Activated B cell treated with CpG ODN at 0.5 μM for 24 hours (primary cell): Measurements from ENCODE around the gene KIAA1328. TPM values are rescaled to one million over a fixed set of nuclear protein-coding genes. Genes with fewer than 3 reads are reported as not detected.

Experiments
- ATAC-seq: fragments of 200-7000 bp; cut with Tn5 transposase; one replicate; pipeline ENCODE4 v1.10.0; 2021; ENCODE audit warnings: low read depth, mild to moderate bottlenecking, moderate library complexity
- CTCF ChIA-PET: fragments of 350-600 bp; sonication (Branson Sonifier 250); formaldehyde crosslinking; loops from one replicate; lab custom pipeline; 2021; ENCODE audit warnings: antibody characterized with exemption; lab: Charles Lee
- POLR2A ChIA-PET: fragments of 350-600 bp; sonication (Branson Sonifier 250); formaldehyde crosslinking; loops from one replicate; lab custom pipeline; 2021; ENCODE audit warnings: antibody characterized with exemption; lab: Charles Lee
- DNase-seq: peaks from one replicate; pipeline ENCODE4 v3.0.0; 2022
- H3K27ac Mint-ChIP-seq: one replicate; pipeline ENCODE4 v1.8.0; 2020; ENCODE audit warnings: mixed read lengths
- H3K27me3 Mint-ChIP-seq: one replicate; pipeline ENCODE4 v1.8.0; 2021; ENCODE audit warnings: mixed read lengths
- H3K36me3 Mint-ChIP-seq: one replicate; pipeline ENCODE4 v1.8.0; 2021; ENCODE audit warnings: low read depth, mixed read lengths
- H3K4me1 Mint-ChIP-seq: one replicate; pipeline ENCODE4 v1.8.0; 2021; ENCODE audit warnings: mixed read lengths
- H3K4me3 Mint-ChIP-seq: one replicate; pipeline ENCODE4 v1.8.0; 2020; ENCODE audit warnings: mild to moderate bottlenecking, mixed read lengths
- H3K9me3 Mint-ChIP-seq: one replicate; pipeline ENCODE4 v1.8.0; 2020; ENCODE audit warnings: mixed read lengths
- intact Hi-C: fragments of 100-400 bp; cut with micrococcal nuclease; formaldehyde crosslinking; loops from one replicate; pipeline ENCODE4 v1.15.1; 2024
- total RNA-seq: library from RNA; stranded (reverse); gene quantifications from 2 replicates; pipeline ENCODE4 v1.2.3, GENCODE V29; 2022
- TF ChIP-seq, protein P1 (sequence below): fragments of 200-600 bp; IDR thresholded peaks from one replicate; pipeline ENCODE4 v1.8.0; 2022; ENCODE audit warnings: antibody characterized with exemption, mild to moderate bottlenecking

KIAA1328 gene
- total RNA-seq, 1 donor from 2014 or later: 12.9 TPM

DNA sequence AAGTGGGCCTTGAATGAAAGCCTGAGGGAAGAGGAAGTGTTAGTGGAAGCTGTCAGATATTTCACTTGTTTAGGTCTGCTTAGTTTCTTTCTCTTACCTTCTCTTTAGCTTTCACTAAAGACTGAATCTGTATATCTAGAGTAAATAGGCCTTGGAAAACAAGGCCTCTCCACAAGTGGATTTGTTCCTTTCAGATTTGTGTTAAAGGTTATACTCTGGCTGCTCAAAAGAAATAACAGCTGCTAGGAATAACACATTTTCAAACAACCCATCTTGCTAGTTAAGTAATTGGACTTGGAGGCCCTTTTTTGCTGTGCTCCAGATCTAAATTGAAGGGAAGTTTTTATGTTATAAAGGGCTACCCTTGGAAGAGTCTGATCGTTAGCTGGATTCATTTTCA, 236.3 kb downstream of the KIAA1328 start:
- ATAC-seq (no peak), DNase-seq (no peak)
- TF ChIP-seq, protein P1, sequence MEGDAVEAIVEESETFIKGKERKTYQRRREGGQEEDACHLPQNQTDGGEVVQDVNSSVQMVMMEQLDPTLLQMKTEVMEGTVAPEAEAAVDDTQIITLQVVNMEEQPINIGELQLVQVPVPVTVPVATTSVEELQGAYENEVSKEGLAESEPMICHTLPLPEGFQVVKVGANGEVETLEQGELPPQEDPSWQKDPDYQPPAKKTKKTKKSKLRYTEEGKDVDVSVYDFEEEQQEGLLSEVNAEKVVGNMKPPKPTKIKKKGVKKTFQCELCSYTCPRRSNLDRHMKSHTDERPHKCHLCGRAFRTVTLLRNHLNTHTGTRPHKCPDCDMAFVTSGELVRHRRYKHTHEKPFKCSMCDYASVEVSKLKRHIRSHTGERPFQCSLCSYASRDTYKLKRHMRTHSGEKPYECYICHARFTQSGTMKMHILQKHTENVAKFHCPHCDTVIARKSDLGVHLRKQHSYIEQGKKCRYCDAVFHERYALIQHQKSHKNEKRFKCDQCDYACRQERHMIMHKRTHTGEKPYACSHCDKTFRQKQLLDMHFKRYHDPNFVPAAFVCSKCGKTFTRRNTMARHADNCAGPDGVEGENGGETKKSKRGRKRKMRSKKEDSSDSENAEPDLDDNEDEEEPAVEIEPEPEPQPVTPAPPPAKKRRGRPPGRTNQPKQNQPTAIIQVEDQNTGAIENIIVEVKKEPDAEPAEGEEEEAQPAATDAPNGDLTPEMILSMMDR: no peak
- Mint-ChIP-seq H3K27ac (no peak overlapping the region), H3K36me3 (peaks cover 29% of the 10 kb centered on the region), H3K27me3 (no peaks in the 10 kb centered on the region), H3K9me3 (peaks cover 2% of the 10 kb centered on the region), H3K4me1 (no peaks in the 10 kb centered on the region), H3K4me3 (no peak overlapping the region)
- CTCF ChIA-PET: no interaction called here
- POLR2A ChIA-PET: no interaction called here
- intact Hi-C loops: no loop called here

DNA sequence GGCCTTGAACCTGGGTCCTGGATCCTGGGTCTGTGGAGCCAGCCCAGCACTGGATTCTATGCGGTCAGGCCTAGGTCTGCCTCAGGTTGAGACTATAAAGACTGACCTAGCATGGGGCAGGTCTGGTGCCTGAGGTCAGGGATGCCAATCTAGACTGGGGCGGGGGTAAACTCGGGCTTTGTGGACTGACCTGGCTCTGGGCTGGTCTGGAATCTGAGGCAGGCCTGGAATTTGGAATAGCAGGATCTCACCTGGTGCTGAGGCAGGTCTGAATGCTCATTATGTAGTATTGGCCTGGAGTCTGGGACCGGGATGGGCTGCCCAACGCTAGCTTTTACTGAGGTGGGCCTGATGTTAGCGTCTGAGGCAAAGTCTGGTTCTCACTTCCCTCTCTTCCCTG, 256.0 kb downstream of the KIAA1328 start:
- peaks cover 9% of the 10 kb centered on the region for H3K36me3 Mint-ChIP-seq
- POLR2A ChIA-PET: no interaction called here
- H3K27me3 Mint-ChIP-seq: no peaks in the 10 kb centered on the region
- H3K27ac Mint-ChIP-seq: no peak overlapping the region
- H3K9me3 Mint-ChIP-seq: peaks cover 11% of the 10 kb centered on the region
- TF ChIP-seq, protein P1: no peak
- H3K4me1 Mint-ChIP-seq: no peaks in the 10 kb centered on the region
- no peak for DNase-seq
- CTCF ChIA-PET: no interaction called here
- ATAC-seq: no peak
- intact Hi-C loops: no loop called here
- H3K4me3 Mint-ChIP-seq: no peak overlapping the region

DNA sequence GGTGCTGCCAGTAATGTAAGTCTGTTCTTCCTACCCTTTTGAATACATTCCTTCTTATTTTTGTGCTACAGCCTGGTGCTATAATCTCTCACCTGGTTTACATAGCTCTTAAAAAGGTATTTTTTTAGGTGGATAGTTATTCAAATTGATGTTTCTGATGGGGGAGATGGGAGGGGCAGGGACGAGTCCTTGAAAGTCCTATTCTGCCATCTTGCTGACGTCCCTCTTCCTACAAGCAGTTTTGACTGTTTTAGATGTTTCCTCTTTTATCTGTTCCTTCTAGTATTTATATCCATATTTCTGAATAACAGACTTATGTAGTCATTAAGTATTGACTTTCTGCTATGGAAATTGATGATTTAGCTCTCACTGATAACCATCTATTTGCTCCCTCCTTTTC, 256.4 kb downstream of the KIAA1328 start:
- Mint-ChIP-seq H3K27ac (no peak overlapping the region), H3K9me3 (peaks cover 11% of the 10 kb centered on the region), H3K36me3 (peaks cover 9% of the 10 kb centered on the region), H3K27me3 (no peaks in the 10 kb centered on the region), H3K4me3 (no peak overlapping the region), H3K4me1 (no peaks in the 10 kb centered on the region)
- no peak for DNase-seq
- TF ChIP-seq, protein P1: no peak
- POLR2A ChIA-PET: no interaction called here
- no peak for ATAC-seq
- CTCF ChIA-PET: no interaction called here
- intact Hi-C loops: no loop called here

DNA sequence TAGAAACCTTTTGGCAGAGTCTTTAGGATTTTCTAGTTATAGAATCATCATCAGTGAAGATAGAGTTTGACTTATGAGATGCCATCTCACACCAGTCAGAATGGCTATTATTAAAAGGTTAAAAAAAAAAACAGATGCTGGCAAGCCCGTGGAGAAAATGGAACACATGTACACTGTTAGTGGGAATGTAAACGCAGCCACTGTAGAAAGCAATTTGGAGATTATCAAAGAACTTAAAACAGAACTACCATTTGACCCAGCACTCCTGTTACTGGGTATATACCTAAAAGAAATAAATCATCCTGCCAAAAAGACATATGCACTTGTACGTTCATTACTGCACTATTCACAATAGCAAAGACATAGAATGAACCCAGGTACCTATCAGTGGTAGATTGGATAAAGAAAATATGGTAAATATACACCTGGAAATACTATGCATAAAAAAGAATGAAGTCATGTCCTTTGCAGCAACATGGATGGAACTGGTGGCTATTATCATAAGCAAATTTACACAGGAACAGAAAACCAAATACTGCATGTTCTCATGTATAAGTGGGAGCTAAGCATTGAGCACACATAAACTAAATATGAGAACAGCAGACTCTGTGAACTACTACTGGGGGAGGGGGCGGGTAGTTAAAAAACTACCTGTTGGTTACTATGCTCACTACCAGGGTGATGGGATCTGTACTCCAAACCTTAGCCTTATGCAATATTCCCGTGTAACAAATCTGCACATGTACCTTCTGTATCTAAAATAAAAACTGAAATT, 279.0 kb downstream of the KIAA1328 start:
- H3K4me3 Mint-ChIP-seq: no peak overlapping the region
- TF ChIP-seq, protein P1: no peak
- POLR2A ChIA-PET: no interaction called here

DNA sequence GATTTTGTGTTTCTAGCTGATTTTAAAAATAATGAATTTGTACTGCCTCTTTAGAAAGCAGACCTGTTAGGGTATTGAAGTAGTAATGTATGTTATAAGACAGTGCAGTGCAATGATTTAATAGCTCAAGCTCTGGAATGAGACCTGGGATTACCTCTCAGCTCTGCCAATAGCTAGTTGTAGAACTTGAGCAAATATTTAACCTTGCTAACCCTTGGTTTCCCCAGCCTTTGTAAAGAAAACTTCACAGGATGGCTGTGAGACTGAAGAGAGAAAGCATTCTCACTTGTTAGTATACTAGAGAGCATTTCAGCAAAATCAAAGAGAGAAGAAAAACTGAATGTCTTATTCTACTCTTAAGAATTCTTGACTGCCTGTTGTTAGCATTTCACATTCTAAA, 293.9 kb downstream of the KIAA1328 start:
- ChIA-PET CTCF (no interaction called here), POLR2A (interaction anchor here (0.5 kb wide), 1 partner anchor 236 kb away, joined by 3 read pairs; no protein-coding TSS in a partner anchor)
- no peak for DNase-seq
- Mint-ChIP-seq H3K27me3 (no peaks in the 10 kb centered on the region), H3K27ac (no peak overlapping the region), H3K4me3 (no peak overlapping the region), H3K36me3 (no peaks in the 10 kb centered on the region), H3K9me3 (no peaks in the 10 kb centered on the region), H3K4me1 (no peaks in the 10 kb centered on the region)
- TF ChIP-seq, protein P1: no peak
- intact Hi-C loops: loop anchor here (5.0 kb wide), 1 partner anchor 49 kb away; no protein-coding TSS in a partner anchor
- no peak for ATAC-seq

More for the DNA sequence above, 279.0 kb downstream of the KIAA1328 start:
- DNase-seq (no peak), ATAC-seq (no peak)
- Mint-ChIP-seq H3K4me1 (no peaks in the 10 kb centered on the region), H3K36me3 (peaks cover 20% of the 10 kb centered on the region), H3K9me3 (peaks cover 28% of the 10 kb centered on the region), H3K27me3 (no peaks in the 10 kb centered on the region), H3K27ac (no peak overlapping the region)
- intact Hi-C loops: no loop called here
- CTCF ChIA-PET: no interaction called here
